ENCODE measurements around the gene DPAGT1.
"Not testable (repeated sequence)": the region's sequence is repeated elsewhere in the genome, so short reads cannot be mapped to it uniquely, and the experiment has no call there.

Gene DPAGT1

GRCh38 chr11:119115484-119116234 is 14.0 kb upstream of the DPAGT1 start:
- no peak for DNase-seq

GRCh38 chr11:119114351-119114750 is 12.7 kb upstream of the DPAGT1 start:
- no peak for DNase-seq

GRCh38 chr11:119113716-119114115 is 12.1 kb upstream of the DPAGT1 start:
- DNase-seq: no peak

- DNase-seq: no peak
Observed at GRCh38 chr11:119112314-119113020, 10.8 kb upstream of the DPAGT1 start.

- DNase-seq: no peak
Observed at GRCh38 chr11:119111361-119111925, 9.8 kb upstream of the DPAGT1 start.

- DNase-seq: no peak
Observed at GRCh38 chr11:119110439-119110838, 8.8 kb upstream of the DPAGT1 start.

- no peak for DNase-seq
Observed at GRCh38 chr11:119109843-119110242, 8.2 kb upstream of the DPAGT1 start.

GRCh38 chr11:119108857-119109221 is 7.2 kb upstream of the DPAGT1 start:
- DNase-seq: no peak

- no peak for DNase-seq
Observed at GRCh38 chr11:119108146-119108856, 6.6 kb upstream of the DPAGT1 start.

- DNase-seq: no peak
Observed at GRCh38 chr11:119107538-119108145, 6.0 kb upstream of the DPAGT1 start.

GRCh38 chr11:119106564-119107537 is 5.2 kb upstream of the DPAGT1 start, which contains the start of gene C2CD2L:
Gene C2CD2L, plus strand, starts transcription at chr11:119107344. Its CDS starts 398 bp downstream, at chr11:119107742.
- peak; percentile 93 for DNase-seq

GRCh38 chr11:119103793-119104192 is 2.1 kb upstream of the DPAGT1 start:
- DNase-seq: no peak

GRCh38 chr11:119103161-119103664 is 1.6 kb upstream of the DPAGT1 start:
- DNase-seq: not testable (repeated sequence)

- DNase-seq: no peak
Observed at GRCh38 chr11:119100994-119101758, 477 bp downstream of the DPAGT1 start.

GRCh38 chr11:119100246-119100970 is 1.2 kb downstream of the DPAGT1 start:
- peak; percentile 52 for DNase-seq

- no peak for DNase-seq
Observed at GRCh38 chr11:119099711-119100110, 1.9 kb downstream of the DPAGT1 start.

- peak; percentile 100 for DNase-seq
Observed at GRCh38 chr11:119095066-119095880, 6.4 kb downstream of the DPAGT1 start.

- peak; percentile 81 for DNase-seq
Observed at GRCh38 chr11:119094816-119095065, 6.9 kb downstream of the DPAGT1 start.

All from fibroblast of skin of right biceps (primary cell).